ENCODE results near the gene TMEM97. TPM values are rescaled to one million over a fixed set of nuclear protein-coding genes. Genes with fewer than 3 reads are reported as not detected.

Gene TMEM97
- polyA plus RNA-seq, 3 donors, result 1.3 to 1.5 (median 1.4) TPM

- H3K36me3 Mint-ChIP-seq, result peaks cover 12 to 15% of the 10 kb centered on the region in 2 donors
- H2AFZ ChIP-seq (ENCODE audit: insufficient read depth, low read depth, low read length, poor library complexity, severe bottlenecking), result peak within 1 kb of the TSS; percentile 82
- peaks cover 0 to 5% (median 1%) of the 10 kb centered on the region in 7 donors for H3K9me3 Mint-ChIP-seq
- WGBS (ENCODE audit: insufficient coverage), result under 1% methylated on average over 69 of the region's 80 CpGs
- intact Hi-C loops (cut with micrococcal nuclease), result no loop called here
- H3K79me2 ChIP-seq (ENCODE audit: insufficient read depth, low read length), result no peaks in the 10 kb centered on the region
- H3K27me3 Mint-ChIP-seq (ENCODE audit: low read depth in 3 of 3), result peaks cover 22 to 44% (median 25%) of the 10 kb centered on the region in 3 donors
- peaks cover 27% of the 10 kb centered on the region for H3K4me1 Mint-ChIP-seq
- peaks cover 13 to 20% of the 10 kb centered on the region in 2 donors for H3K27me3 ChIP-seq (ENCODE audit: control insufficient read depth in 2 of 2, insufficient read depth in 2 of 2, low read length in 2 of 2)
- H3K27ac Mint-ChIP-seq, result peak within 1 kb of the TSS in 4 of 7 donors; percentile 10 to 63 (median 52)
- H3K9me3 ChIP-seq (replicated peaks in 1 of 2; ENCODE audit: control insufficient read depth in 1 of 2, insufficient read depth in 1 of 2, low read length in 2 of 2), result peaks cover 2 to 7% of the 10 kb centered on the region in 2 donors
- peak within 1 kb of the TSS; percentile 14 to 74 (median 36) for H3K4me3 ChIP-seq (replicated peaks in 1 of 3; ENCODE audit: low read depth in 2 of 3, low read length in 3 of 3)
- H3K27ac ChIP-seq (ENCODE audit: low read depth in 1 of 2, low read length in 2 of 2), result no peak within 1 kb of the TSS
- H3K36me3 ChIP-seq (replicated peaks in 1 of 2; ENCODE audit: control insufficient read depth in 1 of 2, insufficient read depth in 2 of 2, low read length in 2 of 2), result peaks cover 0 to 2% of the 10 kb centered on the region in 2 donors
- H4K20me1 ChIP-seq (ENCODE audit: insufficient read depth, low read length), result peaks cover 4% of the 10 kb centered on the region
- TF ChIP-seq, protein P1, sequence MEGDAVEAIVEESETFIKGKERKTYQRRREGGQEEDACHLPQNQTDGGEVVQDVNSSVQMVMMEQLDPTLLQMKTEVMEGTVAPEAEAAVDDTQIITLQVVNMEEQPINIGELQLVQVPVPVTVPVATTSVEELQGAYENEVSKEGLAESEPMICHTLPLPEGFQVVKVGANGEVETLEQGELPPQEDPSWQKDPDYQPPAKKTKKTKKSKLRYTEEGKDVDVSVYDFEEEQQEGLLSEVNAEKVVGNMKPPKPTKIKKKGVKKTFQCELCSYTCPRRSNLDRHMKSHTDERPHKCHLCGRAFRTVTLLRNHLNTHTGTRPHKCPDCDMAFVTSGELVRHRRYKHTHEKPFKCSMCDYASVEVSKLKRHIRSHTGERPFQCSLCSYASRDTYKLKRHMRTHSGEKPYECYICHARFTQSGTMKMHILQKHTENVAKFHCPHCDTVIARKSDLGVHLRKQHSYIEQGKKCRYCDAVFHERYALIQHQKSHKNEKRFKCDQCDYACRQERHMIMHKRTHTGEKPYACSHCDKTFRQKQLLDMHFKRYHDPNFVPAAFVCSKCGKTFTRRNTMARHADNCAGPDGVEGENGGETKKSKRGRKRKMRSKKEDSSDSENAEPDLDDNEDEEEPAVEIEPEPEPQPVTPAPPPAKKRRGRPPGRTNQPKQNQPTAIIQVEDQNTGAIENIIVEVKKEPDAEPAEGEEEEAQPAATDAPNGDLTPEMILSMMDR (IDR thresholded peaks at IDR 0.05), result no peak
- peak within 1 kb of the TSS; percentile 80 to 87 for H3K4me3 Mint-ChIP-seq
- DNase-seq, result peak in 2 of 3 donors; percentile 23 to 29
- peak within 1 kb of the TSS; percentile 49 for H3K9ac ChIP-seq (ENCODE audit: insufficient read depth, low read length, poor library complexity, severe bottlenecking)
- H3K4me2 ChIP-seq (replicated peaks; ENCODE audit: extremely low read depth, low read length, poor library complexity, severe bottlenecking), result peak within 1 kb of the TSS; percentile 87
- H3K4me1 ChIP-seq (ENCODE audit: control insufficient read depth in 1 of 2, insufficient read depth in 2 of 2, low read length in 2 of 2), result peaks cover 23 to 34% of the 10 kb centered on the region in 2 donors
These were observed 52.5 kb downstream of the TMEM97 start, which contains the start of gene SARM1 for GRCh38 chr17:28371245-28372202. Gene SARM1, plus strand, starts transcription at chr17:28371694. Its CDS starts 339 bp downstream, at chr17:28372033.

GRCh38 chr17:28372203-28372944 lies 53.4 kb downstream of the TMEM97 start:
- peaks cover 27% of the 10 kb centered on the region for H3K4me1 Mint-ChIP-seq
- peak overlapping the region; percentile 47 to 84 for H3K4me3 Mint-ChIP-seq
- H3K9ac ChIP-seq (ENCODE audit: insufficient read depth, low read length, poor library complexity, severe bottlenecking), result peak overlapping the region; percentile 49
- intact Hi-C loops (cut with micrococcal nuclease), result no loop called here
- H3K27ac ChIP-seq (ENCODE audit: low read depth in 1 of 2, low read length in 2 of 2), result no peak overlapping the region
- no peak overlapping the region for H3K27ac Mint-ChIP-seq
- H3K9me3 ChIP-seq (replicated peaks in 1 of 2; ENCODE audit: control insufficient read depth in 1 of 2, insufficient read depth in 1 of 2, low read length in 2 of 2), result peaks cover 2 to 7% of the 10 kb centered on the region in 2 donors
- peak overlapping the region; percentile 87 for H3K4me2 ChIP-seq (replicated peaks; ENCODE audit: extremely low read depth, low read length, poor library complexity, severe bottlenecking)
- H3K79me2 ChIP-seq (ENCODE audit: insufficient read depth, low read length), result no peaks in the 10 kb centered on the region
- TF ChIP-seq, protein P1 (IDR thresholded peaks at IDR 0.05), result no peak
- no peak for DNase-seq
- H3K4me3 ChIP-seq (replicated peaks in 1 of 3; ENCODE audit: low read depth in 2 of 3, low read length in 3 of 3), result peak overlapping the region in 1 of 3 experiments; percentile 74
- H3K36me3 ChIP-seq (replicated peaks in 1 of 2; ENCODE audit: control insufficient read depth in 1 of 2, insufficient read depth in 2 of 2, low read length in 2 of 2), result no peaks in the 10 kb centered on the region
- peaks cover 13 to 20% of the 10 kb centered on the region in 2 donors for H3K27me3 ChIP-seq (ENCODE audit: control insufficient read depth in 2 of 2, insufficient read depth in 2 of 2, low read length in 2 of 2)
- H3K36me3 Mint-ChIP-seq, result peaks cover 7 to 11% of the 10 kb centered on the region in 2 donors
- peaks cover 23 to 44% (median 25%) of the 10 kb centered on the region in 3 donors for H3K27me3 Mint-ChIP-seq (ENCODE audit: low read depth in 3 of 3)
- peaks cover 0 to 5% (median 1%) of the 10 kb centered on the region in 7 donors for H3K9me3 Mint-ChIP-seq
- H4K20me1 ChIP-seq (ENCODE audit: insufficient read depth, low read length), result peaks cover 4% of the 10 kb centered on the region
- 6% methylated on average over 46 of the region's 53 CpGs for WGBS (ENCODE audit: insufficient coverage)
- H2AFZ ChIP-seq (ENCODE audit: insufficient read depth, low read depth, low read length, poor library complexity, severe bottlenecking), result peak overlapping the region; percentile 82
- H3K4me1 ChIP-seq (ENCODE audit: control insufficient read depth in 1 of 2, insufficient read depth in 2 of 2, low read length in 2 of 2), result peaks cover 23 to 34% of the 10 kb centered on the region in 2 donors

Data from CD14-positive monocyte (primary cell).